HL-60 (cell line): ENCODE measurements around the gene PLPP7.

ENCODE experiments used
- GABPA ChIP-seq: IDR thresholded peaks from 2 replicates; pipeline ENCODE4 v1.6.1; 2012; ENCODE audit warnings: low read depth
- POLR2AphosphoS5 ChIP-seq: IDR thresholded peaks from 2 replicates; pipeline ENCODE4 v1.6.1; 2012; ENCODE audit warnings: low read depth
- TF ChIP-seq, protein P1 (sequence below): IDR thresholded peaks from one replicate; pipeline ENCODE4 v1.5.1; 2011; ENCODE audit warnings: low read length, control low read depth, inconsistent platforms; ENCODE audit not compliant: insufficient read depth
- TF ChIP-seq, protein P2 (sequence below): IDR thresholded peaks from 2 replicates; pipeline ENCODE4 v1.6.1; 2012; ENCODE audit warnings: low read depth; ENCODE audit not compliant: insufficient replicate concordance

DNA sequence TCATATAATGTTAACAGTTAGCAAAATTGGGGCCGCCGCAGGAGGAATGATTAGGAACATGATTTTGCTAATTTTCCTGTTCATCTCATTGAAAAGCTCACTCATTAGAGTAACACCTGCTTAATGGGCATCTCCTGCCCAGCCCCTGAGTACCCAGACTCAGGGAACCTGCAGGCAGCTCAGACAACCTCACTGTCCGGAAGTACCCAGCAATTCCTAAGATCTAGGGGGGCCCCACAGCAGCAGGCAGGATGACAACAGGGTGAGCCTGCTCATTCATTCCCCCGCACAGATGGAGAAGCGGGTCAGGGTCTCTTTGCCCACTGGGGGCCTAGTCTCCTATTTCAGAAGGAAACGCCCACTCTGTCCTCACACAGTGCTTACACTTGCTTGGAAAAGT, 25.8 kb upstream of the PLPP7 start:
- TF ChIP-seq, protein P1, sequence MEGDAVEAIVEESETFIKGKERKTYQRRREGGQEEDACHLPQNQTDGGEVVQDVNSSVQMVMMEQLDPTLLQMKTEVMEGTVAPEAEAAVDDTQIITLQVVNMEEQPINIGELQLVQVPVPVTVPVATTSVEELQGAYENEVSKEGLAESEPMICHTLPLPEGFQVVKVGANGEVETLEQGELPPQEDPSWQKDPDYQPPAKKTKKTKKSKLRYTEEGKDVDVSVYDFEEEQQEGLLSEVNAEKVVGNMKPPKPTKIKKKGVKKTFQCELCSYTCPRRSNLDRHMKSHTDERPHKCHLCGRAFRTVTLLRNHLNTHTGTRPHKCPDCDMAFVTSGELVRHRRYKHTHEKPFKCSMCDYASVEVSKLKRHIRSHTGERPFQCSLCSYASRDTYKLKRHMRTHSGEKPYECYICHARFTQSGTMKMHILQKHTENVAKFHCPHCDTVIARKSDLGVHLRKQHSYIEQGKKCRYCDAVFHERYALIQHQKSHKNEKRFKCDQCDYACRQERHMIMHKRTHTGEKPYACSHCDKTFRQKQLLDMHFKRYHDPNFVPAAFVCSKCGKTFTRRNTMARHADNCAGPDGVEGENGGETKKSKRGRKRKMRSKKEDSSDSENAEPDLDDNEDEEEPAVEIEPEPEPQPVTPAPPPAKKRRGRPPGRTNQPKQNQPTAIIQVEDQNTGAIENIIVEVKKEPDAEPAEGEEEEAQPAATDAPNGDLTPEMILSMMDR = no peak
- TF ChIP-seq POLR2AphosphoS5 (no peak), GABPA (no peak)
- TF ChIP-seq, protein P2, sequence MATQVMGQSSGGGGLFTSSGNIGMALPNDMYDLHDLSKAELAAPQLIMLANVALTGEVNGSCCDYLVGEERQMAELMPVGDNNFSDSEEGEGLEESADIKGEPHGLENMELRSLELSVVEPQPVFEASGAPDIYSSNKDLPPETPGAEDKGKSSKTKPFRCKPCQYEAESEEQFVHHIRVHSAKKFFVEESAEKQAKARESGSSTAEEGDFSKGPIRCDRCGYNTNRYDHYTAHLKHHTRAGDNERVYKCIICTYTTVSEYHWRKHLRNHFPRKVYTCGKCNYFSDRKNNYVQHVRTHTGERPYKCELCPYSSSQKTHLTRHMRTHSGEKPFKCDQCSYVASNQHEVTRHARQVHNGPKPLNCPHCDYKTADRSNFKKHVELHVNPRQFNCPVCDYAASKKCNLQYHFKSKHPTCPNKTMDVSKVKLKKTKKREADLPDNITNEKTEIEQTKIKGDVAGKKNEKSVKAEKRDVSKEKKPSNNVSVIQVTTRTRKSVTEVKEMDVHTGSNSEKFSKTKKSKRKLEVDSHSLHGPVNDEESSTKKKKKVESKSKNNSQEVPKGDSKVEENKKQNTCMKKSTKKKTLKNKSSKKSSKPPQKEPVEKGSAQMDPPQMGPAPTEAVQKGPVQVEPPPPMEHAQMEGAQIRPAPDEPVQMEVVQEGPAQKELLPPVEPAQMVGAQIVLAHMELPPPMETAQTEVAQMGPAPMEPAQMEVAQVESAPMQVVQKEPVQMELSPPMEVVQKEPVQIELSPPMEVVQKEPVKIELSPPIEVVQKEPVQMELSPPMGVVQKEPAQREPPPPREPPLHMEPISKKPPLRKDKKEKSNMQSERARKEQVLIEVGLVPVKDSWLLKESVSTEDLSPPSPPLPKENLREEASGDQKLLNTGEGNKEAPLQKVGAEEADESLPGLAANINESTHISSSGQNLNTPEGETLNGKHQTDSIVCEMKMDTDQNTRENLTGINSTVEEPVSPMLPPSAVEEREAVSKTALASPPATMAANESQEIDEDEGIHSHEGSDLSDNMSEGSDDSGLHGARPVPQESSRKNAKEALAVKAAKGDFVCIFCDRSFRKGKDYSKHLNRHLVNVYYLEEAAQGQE = no peak
